Sigmoid colon (tissue), 4 donors: ENCODE measurements around the gene CEP83.

Experiments
- CTCF ChIP-seq, 4 experiments: fragments of 450-650 bp in 3 of 4; fragments of 200-600 bp in 1 of 4; IDR thresholded peaks; one replicate each; pipeline ENCODE4 v1.5.1; 2016 to 2019; ENCODE audit warnings: antibody characterized with exemption in 4 of 4, mild to moderate bottlenecking in 3 of 4, moderate library complexity in 2 of 4
- EP300 ChIP-seq, 4 donors: sonication (generic); formaldehyde crosslinking; IDR thresholded peaks; one replicate each; pipeline ENCODE4 v1.6.1; 2017; ENCODE audit warnings: antibody characterized with exemption in 4 of 4
- POLR2A ChIP-seq, 2 donors: fragments of 450-650 bp; IDR thresholded peaks; one replicate each; pipeline ENCODE4 v1.6.1; 2016; ENCODE audit warnings: antibody characterized with exemption in 2 of 2, mild to moderate bottlenecking in 2 of 2, moderate library complexity in 2 of 2

- TF ChIP-seq CTCF (IDR thresholded peaks at IDR 0.05): no peak
- TF ChIP-seq EP300 (IDR thresholded peaks at IDR 0.05): no peak
- TF ChIP-seq POLR2A (IDR thresholded peaks at IDR 0.05): no peak
Observed at GRCh38 chr12:94320109-94320508, 139.6 kb downstream of the CEP83 start.
